ENCODE measurements around the gene ORC1.

The ORC1 gene

GRCh38 chr1:52345252-52345651, 59.0 kb downstream of the ORC1 start:
- DNase-seq (ENCODE audit: low read depth in 2 of 2) = no peak

DNA sequence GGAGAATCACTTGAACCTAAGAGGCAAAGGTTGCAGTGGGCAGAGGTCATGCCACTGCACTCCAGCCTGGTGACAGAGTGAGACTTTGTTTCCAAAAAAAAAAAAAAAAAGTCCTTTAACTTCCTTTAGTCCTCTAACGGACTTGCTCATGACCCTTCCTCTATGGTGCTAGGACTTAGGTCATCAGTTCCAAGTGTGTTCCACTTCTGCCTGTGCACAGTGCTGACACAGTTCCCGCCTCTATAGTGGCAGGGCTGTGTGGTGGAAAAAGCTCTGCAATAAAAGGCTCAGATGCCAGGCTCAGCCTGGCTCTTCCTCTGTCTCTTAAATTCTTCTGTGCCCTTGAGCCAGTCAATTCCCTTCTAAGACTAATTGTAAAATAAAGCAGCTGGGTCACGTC, 60.2 kb downstream of the ORC1 start:
- DNase-seq (ENCODE audit: low read depth in 2 of 2) = no peak

- no peak for DNase-seq (ENCODE audit: low read depth in 2 of 2)
Observed at GRCh38 chr1:52341655-52342260, 62.5 kb downstream of the ORC1 start.

- DNase-seq (ENCODE audit: low read depth in 2 of 2) = no peak
Observed at GRCh38 chr1:52337439-52337838, 66.8 kb downstream of the ORC1 start.

DNA sequence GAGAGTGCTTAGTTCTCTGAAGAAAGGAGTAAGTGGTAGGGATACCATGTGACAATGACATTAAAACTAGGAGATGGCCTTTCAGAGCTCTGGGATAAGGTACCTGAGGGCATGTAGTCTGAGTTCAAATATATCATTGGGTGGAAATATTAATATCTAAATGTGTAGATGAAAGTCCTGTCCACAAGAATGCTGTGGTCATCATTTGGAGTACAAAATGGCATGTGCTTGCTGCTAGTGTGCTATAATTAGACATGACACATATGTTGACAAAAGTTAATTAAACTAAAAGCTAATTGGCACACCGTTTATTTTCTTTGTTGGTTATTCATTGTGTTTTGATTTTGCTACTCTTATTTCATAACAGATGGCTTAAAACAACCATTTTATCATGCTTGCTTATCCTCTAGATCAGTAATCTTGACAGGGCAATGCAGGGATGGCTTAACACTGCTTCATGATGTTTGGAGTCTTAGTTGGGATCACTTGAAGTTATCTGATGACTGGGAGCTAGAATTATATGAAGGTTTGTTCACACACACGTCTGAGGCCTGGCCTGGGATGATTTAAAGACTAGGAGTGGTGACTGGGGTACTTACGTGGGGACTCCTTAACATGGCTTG, 69.2 kb downstream of the ORC1 start:
- no peak for DNase-seq (ENCODE audit: low read depth in 2 of 2)

GRCh38 chr1:52332411-52332810, 71.8 kb downstream of the ORC1 start:
- DNase-seq (ENCODE audit: low read depth in 2 of 2) = no peak

GRCh38 chr1:52328615-52329014, 75.6 kb downstream of the ORC1 start:
- no peak for DNase-seq (ENCODE audit: low read depth in 2 of 2)

DNA sequence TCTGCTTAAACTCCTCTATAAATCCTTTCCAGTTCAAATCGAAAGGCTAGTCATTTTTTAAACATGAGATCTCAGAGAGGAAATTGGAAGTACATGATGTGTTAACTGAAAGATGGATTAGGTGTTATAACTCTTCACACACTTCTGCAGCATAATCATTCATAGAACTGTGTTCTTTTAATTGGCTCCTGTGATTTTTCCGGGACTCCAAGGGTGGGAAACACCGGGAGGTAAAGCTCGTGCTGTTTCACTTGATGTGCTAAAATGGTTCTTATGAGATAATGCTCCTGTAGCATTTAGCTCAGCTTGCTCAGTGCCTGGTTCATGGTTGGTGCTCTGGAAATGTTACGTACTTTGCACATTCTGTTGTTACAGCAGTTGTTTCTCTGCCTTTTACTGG, 78.4 kb downstream of the ORC1 start:
- no peak for DNase-seq (ENCODE audit: low read depth in 2 of 2)

DNA sequence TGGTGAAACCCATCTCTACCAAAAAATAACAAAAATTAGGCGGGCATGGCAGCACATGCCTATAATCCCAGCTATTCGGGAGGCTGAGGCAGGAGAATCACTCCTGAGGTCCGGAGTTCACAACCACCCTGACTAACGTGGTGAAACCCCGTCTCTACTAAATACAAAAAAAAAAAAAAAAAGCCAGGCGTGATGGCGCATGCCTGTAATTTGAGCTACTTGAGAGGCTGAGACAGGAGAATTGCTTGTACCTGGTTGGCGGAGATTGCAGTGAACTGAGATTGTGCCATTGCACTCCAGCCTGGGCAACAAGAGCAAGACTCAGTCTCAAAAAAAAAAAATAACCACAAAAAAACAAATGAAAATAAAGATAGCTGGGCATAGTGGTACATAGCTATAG, 80.5 kb downstream of the ORC1 start:
- no peak for DNase-seq (ENCODE audit: low read depth in 2 of 2)
